NK-92 (cell line): ENCODE measurements around the gene HS6ST1.
"Not testable (repeated sequence)": the region's sequence is repeated elsewhere in the genome, so short reads cannot be mapped to it uniquely, and the experiment has no call there.

ENCODE experiments used
- DNase-seq: peaks from one replicate; lab custom pipeline; 2025; ENCODE audit not compliant: unreplicated experiment; lab: John Stamatoyannopoulos, UW

The HS6ST1 gene

GRCh38 chr2:128322715-128323554 lies 4.3 kb upstream of the HS6ST1 start:
- DNase-seq, result no peak

GRCh38 chr2:128321784-128322714 lies 3.4 kb upstream of the HS6ST1 start:
- no peak for DNase-seq

GRCh38 chr2:128320906-128321771 lies 2.5 kb upstream of the HS6ST1 start:
- no peak for DNase-seq

- DNase-seq, result no peak
Observed at GRCh38 chr2:128320192-128320905, 1.7 kb upstream of the HS6ST1 start.

DNA sequence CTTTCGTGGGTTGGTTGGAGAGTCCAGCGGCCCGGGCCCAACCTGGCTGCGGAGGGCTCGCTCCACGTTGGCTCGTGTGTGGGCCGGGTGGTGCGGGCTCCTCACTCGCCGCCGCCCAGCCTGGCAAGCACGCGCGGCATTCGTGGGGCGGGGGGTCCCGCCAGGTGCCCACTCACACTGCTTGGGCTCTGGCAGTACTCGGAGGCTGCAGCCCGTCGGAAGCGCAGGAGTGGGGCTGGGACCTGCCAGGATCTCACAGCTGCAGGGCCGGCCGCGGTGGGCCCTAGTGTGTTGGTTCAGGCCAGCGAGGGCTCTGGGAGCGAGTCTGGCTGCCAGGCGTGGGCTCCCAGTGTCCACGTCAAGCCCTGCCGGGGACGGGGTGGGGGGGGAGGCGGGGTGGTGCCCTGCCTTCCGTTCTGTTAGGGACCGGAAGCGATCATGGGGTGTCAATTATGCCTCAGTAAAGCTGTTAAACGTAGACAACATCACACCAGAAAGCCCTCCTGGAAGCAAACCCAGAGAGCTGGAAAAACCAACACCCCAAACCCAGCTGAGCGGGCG lies 1.0 kb upstream of the HS6ST1 start:
- DNase-seq, result no peak

DNA sequence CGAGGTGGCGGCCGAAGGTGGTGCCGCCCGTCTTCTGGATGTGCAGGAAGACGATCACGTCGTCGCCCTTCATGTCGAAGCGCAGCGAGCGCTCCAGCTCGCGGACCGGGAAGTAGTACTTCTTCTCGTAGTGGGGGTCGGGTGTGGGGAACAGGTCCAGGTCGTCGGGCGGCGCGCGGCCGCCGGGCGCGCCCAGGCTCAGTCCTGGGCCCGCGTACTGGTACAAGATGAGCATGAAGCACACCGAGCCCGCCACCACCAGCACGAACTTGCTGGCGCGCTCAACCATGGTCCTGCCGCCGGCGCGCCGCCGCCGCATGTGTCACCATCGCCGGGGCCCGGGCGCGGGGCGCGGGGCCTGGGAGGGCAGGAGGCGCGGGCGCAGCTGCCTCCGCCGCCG lies 423 bp downstream of the HS6ST1 start:
- DNase-seq, result not testable (repeated sequence)

DNA sequence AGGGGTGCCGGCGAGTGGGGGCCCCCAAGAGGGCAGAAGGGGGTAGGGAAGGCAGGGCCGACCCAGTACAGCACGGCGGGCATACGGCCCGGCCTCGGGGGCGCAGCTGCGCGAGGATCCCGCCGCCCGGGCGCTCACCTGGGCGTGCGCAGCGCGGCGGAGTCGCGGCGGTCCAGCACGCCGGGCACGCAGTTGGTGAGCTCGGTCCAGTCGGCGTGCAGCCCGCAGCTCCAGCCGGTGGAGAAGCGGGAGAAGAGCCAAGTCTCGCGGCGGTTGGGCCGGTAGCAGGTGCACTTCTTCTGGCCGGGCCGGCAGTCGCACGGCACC lies 806 bp downstream of the HS6ST1 start:
- DNase-seq, result not testable (repeated sequence)

DNA sequence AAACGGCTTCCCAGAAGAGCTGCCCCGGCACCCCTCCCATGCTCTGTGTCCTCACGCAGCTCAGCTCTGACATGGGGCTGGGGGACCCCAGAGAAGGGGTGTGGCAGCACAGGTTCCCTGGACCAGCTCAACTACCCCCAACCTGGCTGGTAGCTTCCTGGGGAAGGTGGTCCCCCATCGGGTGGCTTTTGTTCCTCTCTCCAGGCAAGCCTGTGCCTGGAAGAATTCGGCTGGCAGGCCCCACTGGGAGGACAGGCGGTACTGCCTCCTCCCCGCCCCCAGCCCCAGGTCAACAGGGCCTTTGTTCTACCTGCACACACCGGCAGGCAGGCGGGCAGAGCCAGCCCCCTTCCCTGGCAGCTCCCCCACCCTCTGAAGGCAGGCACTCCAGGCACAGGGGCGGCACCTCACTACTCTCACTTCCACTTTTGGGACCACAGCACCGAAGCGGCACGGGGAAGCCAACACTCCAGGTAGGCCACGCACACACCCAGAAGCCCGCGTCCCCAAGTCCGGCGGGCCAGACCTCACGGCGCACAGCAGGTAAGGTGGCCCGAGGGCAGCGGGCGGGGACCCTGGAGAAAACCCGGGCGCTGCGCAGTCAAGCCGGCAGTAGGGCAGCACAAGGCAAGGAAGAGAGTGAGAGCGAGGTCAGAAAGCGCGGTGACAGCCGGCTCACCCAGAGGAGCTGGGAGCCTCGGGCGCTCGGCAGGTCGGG lies 1.3 kb downstream of the HS6ST1 start:
- DNase-seq, result no peak

DNA sequence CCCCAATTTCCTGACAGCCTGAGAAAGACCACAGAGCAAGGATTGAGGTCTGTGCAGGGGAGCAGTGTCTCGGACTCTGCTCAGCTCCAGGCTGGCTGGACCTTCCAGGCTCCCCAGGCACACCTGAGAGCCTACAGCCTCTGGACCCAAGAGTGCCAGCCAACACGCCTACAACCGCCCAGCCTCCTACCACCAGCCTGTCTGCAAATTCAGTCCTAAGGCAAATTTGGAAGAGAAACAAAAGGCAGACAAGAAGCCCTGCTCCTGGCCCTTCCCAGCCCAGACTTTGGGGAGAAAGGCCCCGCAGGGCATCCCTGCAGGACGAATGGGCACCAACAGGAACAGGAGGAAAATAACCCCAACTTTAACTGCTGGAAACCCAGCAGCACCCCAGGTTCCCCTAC lies 1.9 kb downstream of the HS6ST1 start:
- DNase-seq, result no peak

GRCh38 chr2:128315829-128316776 lies 2.6 kb downstream of the HS6ST1 start:
- no peak for DNase-seq

DNA sequence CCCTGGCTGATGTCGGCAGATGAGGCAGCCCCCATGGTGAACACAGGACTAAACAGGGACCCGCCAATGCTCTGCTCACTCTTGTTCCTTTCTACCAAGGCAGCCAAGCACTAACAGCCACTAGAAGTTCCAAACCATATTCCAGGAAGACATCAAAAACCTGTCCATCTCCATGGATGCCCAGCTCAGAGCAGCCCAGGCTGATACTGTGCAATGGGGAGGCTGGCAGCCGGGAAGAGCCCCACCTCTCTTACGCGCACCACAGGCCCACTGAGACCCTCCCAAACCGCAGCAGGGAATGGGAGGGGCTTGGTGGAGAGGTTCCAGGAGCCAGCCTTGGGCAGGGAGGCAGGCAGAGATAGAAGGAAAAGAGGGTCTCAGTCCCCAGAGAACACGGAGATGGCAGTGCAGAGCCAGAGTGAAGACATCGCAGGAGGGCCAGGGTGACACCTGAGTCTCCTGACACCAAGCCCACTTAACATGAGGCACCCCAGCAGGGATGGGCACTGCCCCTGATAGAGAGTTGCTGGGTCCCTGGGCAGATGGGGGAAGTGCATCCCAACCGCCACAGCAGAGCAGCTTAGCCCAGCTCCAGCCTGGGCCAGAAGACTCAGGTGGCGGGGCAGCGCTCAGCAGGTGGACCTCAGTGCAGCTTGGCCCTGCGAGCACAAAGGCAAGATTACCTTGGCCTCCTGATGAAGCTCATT lies 3.4 kb downstream of the HS6ST1 start:
- DNase-seq, result no peak

GRCh38 chr2:128314348-128315121 lies 4.1 kb downstream of the HS6ST1 start:
- no peak for DNase-seq

DNA sequence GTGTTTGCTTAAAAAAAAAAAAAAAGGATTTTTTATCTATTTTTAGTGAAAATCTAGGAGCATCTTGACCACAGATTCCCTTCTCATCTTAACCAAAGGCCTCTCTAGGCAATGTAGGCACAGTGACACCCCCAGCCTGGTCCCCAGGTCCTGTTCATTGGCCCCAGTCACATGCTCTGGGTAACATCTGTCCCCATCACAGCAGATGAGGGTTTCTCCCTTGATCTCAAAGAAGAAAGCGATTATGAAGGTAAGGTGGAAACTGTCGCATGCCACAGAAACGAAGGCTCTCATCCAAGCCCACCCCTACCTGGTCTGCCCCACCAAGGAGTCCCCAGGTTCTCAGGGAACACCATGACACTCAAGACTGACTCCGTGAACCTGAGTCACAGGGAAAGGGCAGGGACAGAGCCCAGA lies 4.7 kb downstream of the HS6ST1 start:
- no peak for DNase-seq

GRCh38 chr2:128313091-128313836 lies 5.4 kb downstream of the HS6ST1 start:
- no peak for DNase-seq

DNA sequence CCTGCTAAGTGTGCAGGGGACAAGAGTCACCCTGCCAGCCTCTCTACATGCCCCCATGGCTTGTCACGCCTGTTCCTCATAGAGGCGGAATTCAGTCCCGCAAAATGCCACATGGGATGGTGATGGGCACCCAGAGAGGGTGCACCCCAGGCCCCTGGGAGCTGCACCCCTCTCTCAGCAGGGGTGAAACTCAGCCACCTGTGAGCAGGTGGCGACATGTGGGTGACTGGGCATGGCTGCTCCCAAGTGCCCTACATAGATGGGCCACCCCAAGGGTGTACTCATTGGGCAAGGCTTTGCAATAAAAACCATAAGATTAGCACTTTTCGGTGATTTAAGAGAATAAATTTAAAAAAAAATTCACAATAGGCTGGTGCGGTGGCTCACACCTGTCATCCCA lies 6.3 kb downstream of the HS6ST1 start:
- no peak for DNase-seq

GRCh38 chr2:128311755-128312341 lies 6.8 kb downstream of the HS6ST1 start:
- DNase-seq, result no peak
